ENCODE data around the gene ASCC2. TPM values are rescaled to one million over a fixed set of nuclear protein-coding genes. Genes with fewer than 3 reads are reported as not detected.
A peak's percentile ranks its signal among the peaks of the same experiment; 100 is the strongest.
"Not testable (repeated sequence)": the region's sequence is repeated elsewhere in the genome, so short reads cannot be mapped to it uniquely, and the experiment has no call there.

ASCC2 gene
- total RNA-seq, 1 experiment from 2014 or later, result 47.8 TPM

GRCh38 chr22:29830585-29830984 is 7.5 kb downstream of the ASCC2 start:
- in situ Hi-C loops (cut with HindIII; ENCODE audit: low pct_unique_long_range_greater_than_20kb, low sequenced_read_pairs), result no loop called here
- DNase-seq (ENCODE audit: low read depth, low spot score), result no peak

DNA sequence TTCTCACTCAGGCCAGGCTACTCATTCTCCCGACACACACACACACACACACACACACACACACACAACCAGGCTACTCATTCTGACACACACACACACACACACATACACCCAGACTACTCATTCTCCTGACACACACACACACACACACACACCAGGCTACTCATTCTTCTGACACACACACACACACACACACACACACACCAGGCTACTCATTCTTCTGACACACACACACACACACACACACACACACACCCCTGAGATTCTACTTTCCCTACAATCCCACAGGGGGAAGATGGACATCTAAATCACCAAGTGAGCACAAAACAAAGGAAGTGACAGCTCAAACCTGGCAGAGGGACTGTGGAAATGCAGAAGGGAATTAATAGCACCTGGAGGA is 10.3 kb downstream of the ASCC2 start:
- DNase-seq (ENCODE audit: low read depth, low spot score); in situ Hi-C loops (cut with HindIII; ENCODE audit: low pct_unique_long_range_greater_than_20kb, low sequenced_read_pairs): not testable (repeated sequence)

DNA sequence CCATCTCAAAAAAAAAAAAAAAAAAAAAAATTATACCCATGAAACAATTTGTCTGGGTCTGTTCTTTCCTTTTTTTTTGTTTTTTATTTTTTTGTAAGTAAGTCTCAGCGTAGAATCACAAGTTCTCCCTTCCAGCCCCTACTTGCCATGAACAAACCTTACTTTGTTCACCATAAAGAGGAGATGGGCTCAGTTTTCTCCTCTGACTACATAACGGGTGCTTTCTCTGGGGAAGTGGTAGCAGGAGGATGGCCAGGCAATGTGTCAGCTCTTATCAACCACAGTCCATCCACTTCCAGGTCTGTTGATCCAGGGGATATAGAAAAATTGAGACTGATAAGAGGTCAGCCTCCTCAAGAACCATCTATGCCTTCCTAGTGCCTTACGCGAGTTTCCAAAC is 11.0 kb downstream of the ASCC2 start:
- DNase-seq (ENCODE audit: low read depth, low spot score), result peak; percentile 31
- in situ Hi-C loops (cut with HindIII; ENCODE audit: low pct_unique_long_range_greater_than_20kb, low sequenced_read_pairs), result no loop called here

DNA sequence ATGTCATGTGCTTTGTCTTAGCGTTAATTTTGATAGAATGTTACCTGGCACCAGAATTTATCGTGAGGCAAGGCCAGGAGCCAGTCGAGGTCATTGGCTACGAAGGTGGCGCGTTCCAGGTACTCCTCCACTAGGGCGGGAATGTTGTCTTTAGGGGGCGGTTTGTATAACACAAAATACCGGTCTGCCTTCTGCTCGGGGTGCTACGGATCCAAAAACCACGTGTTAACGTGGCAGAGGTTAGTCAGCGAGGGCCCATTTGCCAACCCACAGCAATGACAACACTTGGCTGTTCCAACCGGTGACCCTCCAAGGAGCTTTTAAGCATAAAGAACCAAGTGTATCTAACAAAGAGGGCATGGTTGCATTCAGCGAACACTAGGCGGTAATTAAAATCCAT is 12.5 kb downstream of the ASCC2 start:
- in situ Hi-C loops (cut with HindIII; ENCODE audit: low pct_unique_long_range_greater_than_20kb, low sequenced_read_pairs), result no loop called here
- no peak for DNase-seq (ENCODE audit: low read depth, low spot score)

DNA sequence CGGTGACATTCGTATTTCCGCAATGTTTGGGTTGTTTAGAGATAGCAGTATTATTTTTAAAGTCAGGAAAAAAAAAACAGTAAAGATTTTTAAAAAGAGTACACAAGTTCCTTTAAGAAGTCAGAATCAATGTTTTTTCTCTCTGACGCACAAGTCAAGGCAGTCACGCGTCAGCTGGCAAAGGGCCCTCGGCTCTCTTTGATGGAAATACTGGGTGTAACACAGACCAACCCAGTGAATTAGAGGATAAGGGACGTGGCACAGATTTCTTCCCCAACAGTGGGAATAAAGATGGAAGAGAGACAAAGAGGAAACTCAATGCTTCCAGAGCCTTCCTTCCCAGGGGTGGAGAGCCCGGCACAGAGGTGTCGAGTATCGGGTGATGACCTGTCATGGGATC is 13.4 kb downstream of the ASCC2 start:
- in situ Hi-C loops (cut with HindIII; ENCODE audit: low pct_unique_long_range_greater_than_20kb, low sequenced_read_pairs), result no loop called here

DNA sequence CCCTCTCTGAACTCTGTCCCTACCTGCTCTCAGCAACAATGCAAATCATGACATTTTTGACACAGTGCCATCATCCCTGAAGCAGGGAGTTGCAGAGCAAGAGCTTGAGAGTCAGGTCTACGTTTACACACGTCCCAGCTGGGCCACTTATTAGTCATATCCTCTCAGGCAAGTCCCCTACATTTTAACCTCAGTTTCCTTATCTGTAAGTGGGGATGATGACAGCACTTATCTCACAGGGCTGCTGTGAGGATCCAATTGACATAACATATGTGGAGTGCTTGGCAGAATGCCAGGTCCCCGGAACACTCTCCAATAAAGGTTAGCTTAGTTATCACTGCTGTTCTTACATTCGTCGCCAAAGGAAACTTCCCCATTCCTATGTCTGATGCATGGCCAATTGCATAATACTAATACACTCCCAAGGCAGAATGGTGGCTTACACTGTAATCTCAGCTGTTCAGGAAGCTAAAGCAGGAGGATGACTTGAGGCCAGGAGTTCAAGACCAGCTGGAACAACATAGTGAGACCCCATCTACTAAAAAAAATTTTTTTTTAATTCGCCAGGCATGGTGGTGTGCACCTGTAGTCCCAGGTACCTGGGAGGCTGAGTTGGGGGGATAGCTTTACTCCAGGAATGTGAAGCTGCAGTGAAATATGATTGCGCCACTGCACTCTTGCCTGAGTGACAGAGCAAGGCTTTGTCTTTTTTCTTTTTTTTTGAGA is 16.6 kb downstream of the ASCC2 start:
- no peak for DNase-seq (ENCODE audit: low read depth, low spot score)
- in situ Hi-C loops (cut with HindIII; ENCODE audit: low pct_unique_long_range_greater_than_20kb, low sequenced_read_pairs), result no loop called here

More for the DNA sequence above, 13.4 kb downstream of the ASCC2 start:
- DNase-seq (ENCODE audit: low read depth, low spot score), result no peak

DNA sequence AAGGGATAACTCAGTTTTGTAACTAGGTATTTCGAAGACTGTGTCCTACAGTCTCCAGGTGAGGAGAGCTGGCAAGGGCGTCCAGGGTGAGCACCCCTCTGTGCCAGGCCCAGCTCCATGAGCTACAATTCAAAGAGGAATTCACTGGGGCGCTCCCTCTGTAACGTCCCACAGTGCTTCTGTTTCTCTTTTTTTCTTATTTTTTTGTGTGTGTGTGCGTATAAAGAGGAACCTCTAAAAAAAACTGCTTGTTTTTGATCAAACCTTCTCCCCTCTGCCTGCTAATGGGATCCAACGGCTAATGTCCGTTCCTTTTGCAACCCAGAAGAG is 17.1 kb downstream of the ASCC2 start:
- no peak for DNase-seq (ENCODE audit: low read depth, low spot score)
- in situ Hi-C loops (cut with HindIII; ENCODE audit: low pct_unique_long_range_greater_than_20kb, low sequenced_read_pairs), result no loop called here

- no peak for DNase-seq (ENCODE audit: low read depth, low spot score)
- in situ Hi-C loops (cut with HindIII; ENCODE audit: low pct_unique_long_range_greater_than_20kb, low sequenced_read_pairs), result no loop called here
These were observed 18.6 kb downstream of the ASCC2 start for GRCh38 chr22:29819501-29819900.

GRCh38 chr22:29817724-29818123 is 20.4 kb downstream of the ASCC2 start:
- DNase-seq (ENCODE audit: low read depth, low spot score), result no peak
- in situ Hi-C loops (cut with HindIII; ENCODE audit: low pct_unique_long_range_greater_than_20kb, low sequenced_read_pairs), result no loop called here

- no peak for DNase-seq (ENCODE audit: low read depth, low spot score)
- in situ Hi-C loops (cut with HindIII; ENCODE audit: low pct_unique_long_range_greater_than_20kb, low sequenced_read_pairs), result no loop called here
These were observed 21.1 kb downstream of the ASCC2 start for GRCh38 chr22:29816980-29817379.

DNA sequence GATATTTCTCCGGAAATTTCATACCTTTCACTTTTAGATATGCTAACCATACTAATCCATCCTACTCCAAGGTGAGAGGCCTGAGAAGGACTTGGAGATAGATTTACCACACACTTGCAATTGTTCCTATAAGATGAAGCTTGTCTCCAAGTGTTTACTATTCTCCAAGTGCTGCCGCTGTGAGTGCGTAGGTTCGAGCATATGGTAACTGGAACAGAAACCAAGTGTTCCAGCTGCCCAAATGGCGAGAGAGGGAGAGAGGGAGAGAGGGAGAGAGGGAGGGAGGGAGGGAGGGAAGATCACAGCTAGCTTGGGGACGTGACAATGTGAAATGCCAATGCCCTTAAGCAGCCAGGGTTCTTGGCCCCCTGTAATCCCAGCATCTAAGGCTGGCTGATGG is 21.5 kb downstream of the ASCC2 start:
- in situ Hi-C loops (cut with HindIII; ENCODE audit: low pct_unique_long_range_greater_than_20kb, low sequenced_read_pairs), result no loop called here
- no peak for DNase-seq (ENCODE audit: low read depth, low spot score)

DNA sequence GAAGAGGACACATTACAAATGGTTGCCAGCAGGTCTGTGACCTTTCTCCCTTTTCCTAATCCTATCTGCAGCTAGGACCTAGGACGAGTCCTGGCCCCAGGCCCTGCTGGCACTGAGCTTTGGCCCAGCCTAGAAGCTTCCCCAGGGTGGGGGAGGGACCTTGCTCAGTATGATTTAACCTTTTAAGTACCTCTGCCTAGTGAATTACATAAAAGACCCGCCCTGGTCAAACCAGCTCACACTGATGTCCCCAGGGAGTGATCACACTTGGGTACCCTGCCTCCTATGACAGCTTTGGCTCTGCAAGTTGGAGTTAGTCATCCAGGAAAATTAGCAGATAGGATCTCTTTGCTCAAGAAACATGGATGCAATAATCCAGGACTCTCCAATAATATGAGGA is 21.9 kb downstream of the ASCC2 start:
- DNase-seq (ENCODE audit: low read depth, low spot score), result no peak
- in situ Hi-C loops (cut with HindIII; ENCODE audit: low pct_unique_long_range_greater_than_20kb, low sequenced_read_pairs), result no loop called here

GRCh38 chr22:29815580-29815979 is 22.5 kb downstream of the ASCC2 start:
- DNase-seq (ENCODE audit: low read depth, low spot score), result no peak
- in situ Hi-C loops (cut with HindIII; ENCODE audit: low pct_unique_long_range_greater_than_20kb, low sequenced_read_pairs), result no loop called here

DNA sequence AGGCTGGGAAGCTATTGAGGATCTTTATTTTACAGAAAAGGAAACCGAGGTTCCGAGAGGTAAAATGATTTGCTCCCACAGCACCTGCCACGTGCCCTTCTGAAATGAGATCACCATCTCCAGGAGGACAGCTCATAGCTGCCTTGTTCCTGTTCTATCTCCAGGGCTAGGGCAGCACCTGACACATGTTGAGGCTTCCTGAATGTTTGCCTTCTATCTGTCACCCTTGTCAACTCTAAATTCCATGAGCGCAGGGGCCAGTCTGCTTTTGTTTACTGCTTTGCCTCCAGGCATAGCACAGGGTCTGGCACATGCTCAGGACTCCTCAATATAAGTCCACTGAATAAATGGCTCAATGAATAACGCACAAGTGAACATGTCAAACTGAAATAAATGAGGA is 24.1 kb downstream of the ASCC2 start:
- in situ Hi-C loops (cut with HindIII; ENCODE audit: low pct_unique_long_range_greater_than_20kb, low sequenced_read_pairs), result no loop called here
- no peak for DNase-seq (ENCODE audit: low read depth, low spot score)

DNA sequence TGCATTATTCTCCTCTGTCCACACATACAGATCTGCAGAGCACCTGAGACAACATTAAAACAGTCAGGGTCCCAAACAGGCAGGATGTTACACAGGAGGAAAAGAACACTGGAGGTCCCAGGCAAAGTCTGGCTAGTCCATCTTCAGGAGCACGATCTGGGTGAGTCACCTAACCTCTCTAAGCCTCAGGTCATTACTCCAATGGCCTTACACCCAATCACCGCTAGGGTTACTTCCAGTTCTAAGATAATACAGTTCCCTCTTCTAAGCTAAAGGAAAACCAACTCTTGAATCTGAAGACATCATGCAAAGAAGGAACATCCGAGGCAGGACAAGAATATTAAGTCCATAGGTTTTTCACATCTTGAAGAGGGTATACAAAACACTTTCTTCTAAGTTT is 24.5 kb downstream of the ASCC2 start:
- DNase-seq (ENCODE audit: low read depth, low spot score), result peak; percentile 73
- in situ Hi-C loops (cut with HindIII; ENCODE audit: low pct_unique_long_range_greater_than_20kb, low sequenced_read_pairs), result no loop called here

DNA sequence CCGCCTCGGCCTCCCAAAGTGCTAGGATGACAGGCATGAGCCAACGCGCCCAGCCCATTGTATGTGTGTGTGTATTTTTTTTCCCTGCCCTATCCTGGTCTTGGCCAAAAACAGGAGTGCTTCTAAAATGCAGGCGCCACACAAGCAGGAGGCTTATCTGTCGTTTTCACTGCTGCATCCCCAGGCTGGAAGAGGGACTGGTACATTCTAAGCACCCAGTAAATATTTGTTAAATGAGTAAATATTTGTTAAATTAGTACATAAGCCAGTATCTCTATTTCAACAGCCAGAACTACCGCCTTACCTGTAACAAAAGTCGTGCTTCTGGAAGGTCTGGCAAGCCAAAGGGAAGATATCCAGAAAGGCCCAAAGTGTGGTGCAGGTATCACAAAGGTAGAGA is 24.9 kb downstream of the ASCC2 start:
- in situ Hi-C loops (cut with HindIII; ENCODE audit: low pct_unique_long_range_greater_than_20kb, low sequenced_read_pairs), result no loop called here

DNA sequence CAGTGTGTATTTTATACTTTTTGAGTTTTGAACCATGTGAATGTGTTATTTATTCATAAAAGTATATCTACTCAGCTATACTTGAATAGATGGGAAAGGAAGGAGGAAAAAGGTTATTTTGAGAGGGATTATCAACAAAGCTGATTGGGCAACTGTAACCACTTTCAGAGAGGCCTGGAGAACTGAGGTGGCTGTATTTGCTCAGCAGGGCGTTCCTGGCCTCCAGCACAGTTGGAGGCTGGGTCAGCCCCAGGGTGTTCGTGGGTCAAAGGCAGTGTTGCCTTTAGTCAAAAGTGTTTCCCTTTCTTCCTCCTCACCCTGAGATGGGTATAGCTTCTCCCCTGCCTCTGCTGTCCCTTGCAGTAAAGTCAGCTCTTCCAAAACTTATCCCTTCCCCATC is 26.7 kb downstream of the ASCC2 start:
- in situ Hi-C loops (cut with HindIII; ENCODE audit: low pct_unique_long_range_greater_than_20kb, low sequenced_read_pairs), result no loop called here
- DNase-seq (ENCODE audit: low read depth, low spot score), result no peak

More for the DNA sequence above, 24.9 kb downstream of the ASCC2 start:
- no peak for DNase-seq (ENCODE audit: low read depth, low spot score)

GRCh38 chr22:29810216-29810615 is 27.9 kb downstream of the ASCC2 start:
- no peak for DNase-seq (ENCODE audit: low read depth, low spot score)
- in situ Hi-C loops (cut with HindIII; ENCODE audit: low pct_unique_long_range_greater_than_20kb, low sequenced_read_pairs), result no loop called here

- no peak for DNase-seq (ENCODE audit: low read depth, low spot score)
- in situ Hi-C loops (cut with HindIII; ENCODE audit: low pct_unique_long_range_greater_than_20kb, low sequenced_read_pairs), result no loop called here
These were observed 31.9 kb downstream of the ASCC2 start for GRCh38 chr22:29806196-29806595.

DNA sequence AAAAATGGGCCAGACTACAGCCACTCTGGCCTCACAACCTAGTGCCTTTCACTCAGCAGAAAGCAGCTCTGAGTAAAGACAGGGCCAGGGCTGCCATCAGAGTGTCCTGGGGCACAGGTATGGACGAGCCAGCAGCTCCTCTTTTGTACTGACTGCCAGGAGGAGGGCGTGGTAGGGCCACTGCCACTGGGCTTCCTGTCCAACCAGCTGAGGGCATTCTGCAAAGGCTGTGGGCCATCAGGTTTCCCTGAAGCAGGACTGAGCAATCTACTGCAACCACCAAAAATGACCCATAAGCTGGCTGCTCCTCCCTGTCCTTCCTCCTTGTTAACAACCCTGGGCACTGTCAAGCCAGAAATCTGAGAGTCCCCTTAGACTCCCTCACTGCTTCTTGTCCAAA is 33.1 kb downstream of the ASCC2 start:
- DNase-seq (ENCODE audit: low read depth, low spot score), result no peak
- in situ Hi-C loops (cut with HindIII; ENCODE audit: low pct_unique_long_range_greater_than_20kb, low sequenced_read_pairs), result no loop called here
